Gastrocnemius medialis (tissue), 4 donors: Measurements from ENCODE around the gene NAV3.

Source experiments
- POLR2A ChIP-seq, 2 donors: fragments of 450-650 bp; IDR thresholded peaks; one replicate each; pipeline ENCODE4 v1.6.1; 2017; ENCODE audit warnings: antibody characterized with exemption in 2 of 2, mild to moderate bottlenecking in 2 of 2, moderate library complexity in 2 of 2
- TF ChIP-seq, protein P1 (sequence below), 5 experiments: fragments of 450-650 bp in 3 of 5; fragments of 200-600 bp in 2 of 5; sonication (generic) in 2 of 5; IDR thresholded peaks in 4 of 5; conservative IDR thresholded peaks in 1 of 5; 1 replicate in 4 of 5; 2 replicates in 1 of 5; pipeline ENCODE4 v1.5.1; 2016 to 2019; ENCODE audit warnings: antibody characterized with exemption in 5 of 5, mild to moderate bottlenecking in 3 of 5, moderate library complexity in 3 of 5

DNA sequence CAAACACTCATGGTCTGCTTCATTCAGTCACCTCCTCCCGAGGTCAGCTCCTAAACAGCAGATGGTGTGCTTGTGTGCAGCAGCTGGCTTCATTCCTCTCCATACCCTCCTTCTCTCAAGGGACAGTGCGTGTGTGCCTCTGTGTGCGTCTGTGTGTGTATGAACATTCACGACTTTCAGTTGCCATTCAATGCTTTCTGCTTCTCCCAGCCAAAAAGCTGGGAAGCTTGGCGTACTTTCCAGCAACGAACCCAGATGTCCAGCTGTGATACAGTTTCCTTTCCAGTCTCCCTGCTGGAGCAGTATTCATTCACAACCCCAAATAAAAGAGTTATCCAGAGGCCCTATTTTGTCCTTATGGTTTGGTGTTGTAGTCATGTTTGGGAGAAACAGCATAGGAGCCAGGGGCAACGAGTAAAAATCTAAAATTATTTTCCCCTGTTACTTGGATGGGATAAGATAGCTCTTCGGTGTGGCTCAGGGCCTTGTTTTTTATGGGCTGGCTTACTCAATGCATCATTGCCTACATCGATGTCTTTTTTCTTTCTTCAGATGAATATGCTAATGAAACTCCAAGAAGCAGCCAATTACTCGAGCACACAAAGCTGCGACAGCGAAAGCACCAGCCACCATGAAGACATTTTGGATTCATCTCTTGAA is 379.3 kb downstream of the NAV3 start:
- TF ChIP-seq, protein P1, sequence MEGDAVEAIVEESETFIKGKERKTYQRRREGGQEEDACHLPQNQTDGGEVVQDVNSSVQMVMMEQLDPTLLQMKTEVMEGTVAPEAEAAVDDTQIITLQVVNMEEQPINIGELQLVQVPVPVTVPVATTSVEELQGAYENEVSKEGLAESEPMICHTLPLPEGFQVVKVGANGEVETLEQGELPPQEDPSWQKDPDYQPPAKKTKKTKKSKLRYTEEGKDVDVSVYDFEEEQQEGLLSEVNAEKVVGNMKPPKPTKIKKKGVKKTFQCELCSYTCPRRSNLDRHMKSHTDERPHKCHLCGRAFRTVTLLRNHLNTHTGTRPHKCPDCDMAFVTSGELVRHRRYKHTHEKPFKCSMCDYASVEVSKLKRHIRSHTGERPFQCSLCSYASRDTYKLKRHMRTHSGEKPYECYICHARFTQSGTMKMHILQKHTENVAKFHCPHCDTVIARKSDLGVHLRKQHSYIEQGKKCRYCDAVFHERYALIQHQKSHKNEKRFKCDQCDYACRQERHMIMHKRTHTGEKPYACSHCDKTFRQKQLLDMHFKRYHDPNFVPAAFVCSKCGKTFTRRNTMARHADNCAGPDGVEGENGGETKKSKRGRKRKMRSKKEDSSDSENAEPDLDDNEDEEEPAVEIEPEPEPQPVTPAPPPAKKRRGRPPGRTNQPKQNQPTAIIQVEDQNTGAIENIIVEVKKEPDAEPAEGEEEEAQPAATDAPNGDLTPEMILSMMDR (IDR thresholded peaks at IDR 0.05 in 4 of 5, conservative IDR thresholded peaks at IDR 0.05 in 1 of 5): no peak
- no peak for TF ChIP-seq POLR2A (IDR thresholded peaks at IDR 0.05)
